ENCODE data around the gene NDUFB2. TPM values are rescaled to one million over a fixed set of nuclear protein-coding genes. Genes with fewer than 3 reads are reported as not detected.
"Not testable (repeated sequence)": the region's sequence is repeated elsewhere in the genome, so short reads cannot be mapped to it uniquely, and the experiment has no call there.

NDUFB2 gene
- total and polyA plus RNA-seq, 2 donors, result 90.2 to 269 TPM

GRCh38 chr7:140689199-140690152, 7.0 kb upstream of the NDUFB2 start:
- no peak overlapping the region for H3K4me3 ChIP-seq (ENCODE audit: low read depth, low read length)
- 92% methylated on average over 16 of the region's 16 CpGs for WGBS
- H3K4me1 ChIP-seq (ENCODE audit: insufficient read depth), result no peaks in the 10 kb centered on the region
- no peak overlapping the region for H3K27ac ChIP-seq (ENCODE audit: low read depth)
- no peak for DNase-seq (ENCODE audit: extremely low spot score)
- H3K36me3 ChIP-seq (ENCODE audit: insufficient read depth), result no peaks in the 10 kb centered on the region

DNA sequence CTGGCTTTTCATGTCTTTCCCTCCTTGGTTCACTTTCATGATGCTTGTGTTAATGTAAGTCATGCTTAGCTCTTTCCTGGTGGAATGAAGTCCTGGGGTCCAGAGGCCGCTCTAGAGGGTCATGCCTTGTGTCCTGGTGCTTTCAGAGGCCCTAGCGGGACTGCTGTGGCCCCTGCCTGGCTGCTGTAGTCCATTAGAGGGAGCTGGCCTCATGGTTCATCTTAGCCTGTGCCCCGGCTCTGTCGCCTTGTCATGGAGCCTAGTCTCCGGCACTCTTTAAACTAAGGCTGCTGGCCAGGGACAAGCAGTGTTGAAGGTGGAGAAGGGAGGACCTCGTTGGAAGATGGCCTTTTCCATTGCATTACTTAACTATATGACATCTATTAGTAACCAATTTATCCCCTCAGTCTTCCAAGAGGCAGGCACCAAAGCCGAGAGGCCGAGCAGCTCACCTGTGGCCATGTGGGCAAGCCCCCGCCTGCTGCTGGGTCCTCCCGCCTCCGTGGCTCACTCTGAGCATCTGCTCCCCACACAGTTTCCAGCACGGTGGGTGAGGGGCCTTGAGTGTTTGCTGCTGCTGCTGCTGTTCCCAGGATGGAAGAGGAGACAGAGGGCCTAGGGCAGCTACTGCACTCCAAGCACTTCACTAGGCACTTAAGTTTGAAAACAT, 5.0 kb upstream of the NDUFB2 start:
- no peak overlapping the region for H3K4me3 ChIP-seq (ENCODE audit: low read depth, low read length)
- no peak overlapping the region for H3K27ac ChIP-seq (ENCODE audit: low read depth)
- H3K36me3 ChIP-seq (ENCODE audit: insufficient read depth), result no peaks in the 10 kb centered on the region
- WGBS, result 89% methylated on average over 12 of the region's 12 CpGs
- DNase-seq (ENCODE audit: extremely low spot score), result no peak
- H3K4me1 ChIP-seq (ENCODE audit: insufficient read depth), result no peaks in the 10 kb centered on the region

- not testable (repeated sequence) for H3K4me3 ChIP-seq (ENCODE audit: low read depth, low read length); H3K36me3 ChIP-seq (ENCODE audit: insufficient read depth); H3K4me1 ChIP-seq (ENCODE audit: insufficient read depth); H3K27ac ChIP-seq (ENCODE audit: low read depth); DNase-seq (ENCODE audit: extremely low spot score)
- WGBS, result 94% methylated on average over 10 of the region's 10 CpGs
Measured at GRCh38 chr7:140693849-140694248, 2.7 kb upstream of the NDUFB2 start.

- Histone ChIP-seq H3K27ac (ENCODE audit: low read depth) (no peak overlapping the region), H3K4me1 (ENCODE audit: insufficient read depth) (no peaks in the 10 kb centered on the region), H3K36me3 (ENCODE audit: insufficient read depth) (no peaks in the 10 kb centered on the region), H3K4me3 (ENCODE audit: low read depth, low read length) (no peak overlapping the region)
- no peak for DNase-seq (ENCODE audit: extremely low spot score)
- WGBS, result 92% methylated on average over 6 of the region's 6 CpGs
Measured at GRCh38 chr7:140694592-140694991, 1.9 kb upstream of the NDUFB2 start.

DNA sequence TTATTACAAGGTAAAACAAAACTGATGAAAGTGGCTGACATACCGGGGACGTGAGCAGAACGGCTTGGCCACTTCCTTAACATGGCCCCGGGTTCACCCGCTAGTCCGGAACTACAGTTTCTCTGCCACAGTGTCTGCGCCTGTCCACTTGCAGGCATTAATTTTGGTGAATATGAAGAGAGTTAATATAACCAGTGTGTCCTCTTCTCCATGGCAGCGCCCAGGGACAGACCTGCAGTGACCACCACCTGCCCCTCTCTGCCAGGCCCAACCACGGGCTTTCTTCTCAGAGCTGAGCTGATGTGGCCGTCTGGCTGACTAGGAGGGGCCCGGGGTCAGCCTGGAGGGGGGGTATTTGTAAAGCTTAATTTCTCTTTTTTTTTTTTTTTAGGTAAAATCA, 1.1 kb upstream of the NDUFB2 start:
- WGBS, result 94% methylated on average over 11 of the region's 11 CpGs

GRCh38 chr7:140696024-140696679, 356 bp upstream of the NDUFB2 start:
- peak overlapping the region; percentile 80 for H3K27ac ChIP-seq (ENCODE audit: low read depth)
- no peaks in the 10 kb centered on the region for H3K4me1 ChIP-seq (ENCODE audit: insufficient read depth)
- no peaks in the 10 kb centered on the region for H3K36me3 ChIP-seq (ENCODE audit: insufficient read depth)
- WGBS, result 17% methylated on average over 23 of the region's 23 CpGs
- peak; percentile 87 for DNase-seq (ENCODE audit: extremely low spot score)
- H3K4me3 ChIP-seq (ENCODE audit: low read depth, low read length), result peak overlapping the region; percentile 82

More for the DNA sequence above, 1.1 kb upstream of the NDUFB2 start:
- Histone ChIP-seq H3K27ac (ENCODE audit: low read depth) (no peak overlapping the region), H3K4me1 (ENCODE audit: insufficient read depth) (no peaks in the 10 kb centered on the region), H3K4me3 (ENCODE audit: low read depth, low read length) (no peak overlapping the region), H3K36me3 (ENCODE audit: insufficient read depth) (no peaks in the 10 kb centered on the region)
- DNase-seq (ENCODE audit: extremely low spot score), result no peak

DNA sequence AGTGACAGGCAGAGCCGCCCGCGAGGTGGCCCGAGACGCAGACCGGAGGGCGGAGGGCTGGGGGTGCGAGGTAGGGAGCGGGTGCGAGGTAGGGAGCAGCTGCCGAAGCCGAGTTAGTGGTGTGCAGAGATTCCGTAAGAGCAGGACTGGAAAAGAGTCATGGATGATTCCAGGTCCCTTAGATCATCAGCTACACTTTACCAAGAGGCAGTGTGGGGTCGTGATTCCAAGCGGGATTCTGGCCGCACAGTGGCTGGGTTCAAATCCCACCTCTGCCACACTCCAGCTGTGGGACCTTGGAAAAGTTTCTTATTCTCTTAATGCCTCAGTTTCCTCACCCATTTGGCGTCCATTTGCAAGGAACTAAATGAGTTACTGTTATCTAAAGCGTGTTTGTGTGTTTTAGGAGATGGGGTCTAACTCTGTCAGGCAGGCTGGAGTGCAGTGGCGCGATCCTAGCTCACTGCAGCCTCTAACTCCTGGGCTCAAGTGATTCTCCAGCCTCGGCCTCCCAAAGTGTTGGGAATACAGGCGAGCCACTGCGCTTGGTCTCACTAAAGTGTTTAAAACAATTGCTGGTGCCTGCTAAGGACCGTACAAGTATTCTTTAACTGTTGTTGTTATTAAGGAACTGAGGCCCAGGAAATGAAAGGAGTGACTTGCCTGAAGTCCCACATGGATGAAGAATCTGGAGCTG, 1.1 kb downstream of the NDUFB2 start:
- H3K36me3 ChIP-seq (ENCODE audit: insufficient read depth), result no peaks in the 10 kb centered on the region
- peak overlapping the region; percentile 82 for H3K4me3 ChIP-seq (ENCODE audit: low read depth, low read length)
- 27% methylated on average over 24 of the region's 24 CpGs for WGBS
- DNase-seq (ENCODE audit: extremely low spot score), result no peak
- peak overlapping the region; percentile 80 for H3K27ac ChIP-seq (ENCODE audit: low read depth)
- no peaks in the 10 kb centered on the region for H3K4me1 ChIP-seq (ENCODE audit: insufficient read depth)

DNA sequence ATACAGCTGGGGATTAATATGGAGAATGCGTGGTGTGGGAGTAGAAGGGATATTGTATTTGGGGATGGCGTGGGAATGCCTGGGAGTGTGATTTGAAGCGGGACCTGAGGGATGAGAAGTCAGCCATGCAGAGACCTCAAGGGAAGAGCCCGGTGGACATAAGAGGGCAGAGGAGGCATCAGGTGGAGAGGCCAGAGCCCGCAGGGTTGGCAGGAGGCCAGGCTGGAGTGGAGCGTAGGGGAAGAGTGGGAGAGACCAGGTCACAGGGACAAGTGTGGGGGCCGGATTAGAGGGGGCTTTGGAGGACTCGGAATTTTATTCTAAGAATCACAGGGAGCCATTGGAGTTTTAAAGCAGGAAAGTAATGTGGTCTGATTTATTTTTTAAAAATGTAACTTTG, 2.0 kb downstream of the NDUFB2 start:
- H3K36me3 ChIP-seq (ENCODE audit: insufficient read depth), result no peaks in the 10 kb centered on the region
- H3K27ac ChIP-seq (ENCODE audit: low read depth), result no peak overlapping the region
- no peak for DNase-seq (ENCODE audit: extremely low spot score)
- WGBS, result 82% methylated on average over 8 of the region's 8 CpGs
- H3K4me1 ChIP-seq (ENCODE audit: insufficient read depth), result no peaks in the 10 kb centered on the region
- no peak overlapping the region for H3K4me3 ChIP-seq (ENCODE audit: low read depth, low read length)

DNA sequence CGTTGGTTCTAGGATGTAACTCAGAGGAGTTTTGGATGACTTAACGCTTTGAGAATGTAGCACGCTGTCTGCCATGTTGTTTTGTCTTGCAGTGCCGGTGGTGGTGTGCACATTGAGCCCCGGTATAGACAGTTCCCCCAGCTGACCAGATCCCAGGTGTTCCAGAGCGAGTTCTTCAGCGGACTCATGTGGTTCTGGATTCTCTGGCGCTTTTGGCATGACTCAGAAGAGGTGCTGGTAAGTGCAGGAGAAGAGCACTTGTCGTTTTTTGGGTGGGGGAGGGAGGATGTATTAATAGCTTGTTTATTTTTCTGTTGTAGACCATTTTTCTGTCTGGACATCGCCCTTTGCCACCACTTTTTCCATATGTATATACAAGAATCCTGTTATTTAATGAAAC, 6.3 kb downstream of the NDUFB2 start:
- H3K36me3 ChIP-seq (ENCODE audit: insufficient read depth), result no peaks in the 10 kb centered on the region
- no peak overlapping the region for H3K27ac ChIP-seq (ENCODE audit: low read depth)
- 90% methylated on average over 10 of the region's 10 CpGs for WGBS
- no peak overlapping the region for H3K4me3 ChIP-seq (ENCODE audit: low read depth, low read length)
- no peaks in the 10 kb centered on the region for H3K4me1 ChIP-seq (ENCODE audit: insufficient read depth)
- no peak for DNase-seq (ENCODE audit: extremely low spot score)

DNA sequence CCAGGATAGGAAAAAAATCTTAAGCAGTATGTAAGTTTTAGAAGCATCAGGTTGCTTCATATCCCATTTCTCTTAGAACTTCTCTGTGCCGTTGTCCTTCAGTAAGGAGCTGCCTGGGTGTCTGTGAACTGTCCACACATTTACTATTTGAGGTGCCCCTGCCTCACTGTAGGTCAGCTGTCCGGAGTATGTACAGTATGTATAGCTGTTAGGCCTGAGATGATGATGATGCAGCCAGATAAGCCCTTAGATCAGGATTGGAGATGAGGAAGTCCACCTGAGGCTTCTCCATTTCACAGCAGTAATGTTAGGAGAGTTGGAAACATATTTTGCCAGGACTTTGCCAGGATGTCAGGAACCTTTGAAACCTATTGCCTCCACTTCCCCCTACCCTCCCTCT, 7.7 kb downstream of the NDUFB2 start:
- H3K4me3 ChIP-seq (ENCODE audit: low read depth, low read length), result no peak overlapping the region
- H3K36me3 ChIP-seq (ENCODE audit: insufficient read depth), result no peaks in the 10 kb centered on the region
- H3K4me1 ChIP-seq (ENCODE audit: insufficient read depth), result no peaks in the 10 kb centered on the region
- no peak overlapping the region for H3K27ac ChIP-seq (ENCODE audit: low read depth)
- no peak for DNase-seq (ENCODE audit: extremely low spot score)
- WGBS, result 88% methylated on average over 2 of the region's 2 CpGs

GRCh38 chr7:140707132-140707531, 10.6 kb downstream of the NDUFB2 start:
- H3K27ac ChIP-seq (ENCODE audit: low read depth), result no peak overlapping the region
- no peaks in the 10 kb centered on the region for H3K4me1 ChIP-seq (ENCODE audit: insufficient read depth)
- H3K36me3 ChIP-seq (ENCODE audit: insufficient read depth), result no peaks in the 10 kb centered on the region
- H3K4me3 ChIP-seq (ENCODE audit: low read depth, low read length), result no peak overlapping the region
- 86% methylated on average over 5 of the region's 5 CpGs for WGBS
- no peak for DNase-seq (ENCODE audit: extremely low spot score)

DNA sequence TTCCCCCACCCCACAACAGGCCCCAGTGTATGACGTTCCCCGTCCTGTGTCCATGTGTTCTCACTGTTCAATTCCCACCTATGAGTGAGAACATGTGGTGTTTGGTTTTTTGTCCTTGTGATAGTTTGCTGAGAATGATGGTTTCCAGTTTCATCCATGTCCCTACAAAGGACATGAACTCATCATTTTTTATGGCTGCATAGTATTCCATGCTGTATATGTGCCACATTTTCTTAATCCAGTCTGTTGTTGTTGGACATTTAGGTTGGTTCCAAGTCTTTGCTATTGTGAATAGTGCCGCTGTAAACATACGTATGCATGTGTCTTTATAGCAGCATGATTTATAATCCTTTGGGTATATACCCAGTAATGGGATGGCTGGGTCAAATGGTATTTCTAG, 12.3 kb downstream of the NDUFB2 start:
- H3K4me3 ChIP-seq (ENCODE audit: low read depth, low read length); H3K27ac ChIP-seq (ENCODE audit: low read depth); H3K4me1 ChIP-seq (ENCODE audit: insufficient read depth); DNase-seq (ENCODE audit: extremely low spot score); H3K36me3 ChIP-seq (ENCODE audit: insufficient read depth): not testable (repeated sequence)
- 94% methylated on average over 4 of the region's 4 CpGs for WGBS

DNA sequence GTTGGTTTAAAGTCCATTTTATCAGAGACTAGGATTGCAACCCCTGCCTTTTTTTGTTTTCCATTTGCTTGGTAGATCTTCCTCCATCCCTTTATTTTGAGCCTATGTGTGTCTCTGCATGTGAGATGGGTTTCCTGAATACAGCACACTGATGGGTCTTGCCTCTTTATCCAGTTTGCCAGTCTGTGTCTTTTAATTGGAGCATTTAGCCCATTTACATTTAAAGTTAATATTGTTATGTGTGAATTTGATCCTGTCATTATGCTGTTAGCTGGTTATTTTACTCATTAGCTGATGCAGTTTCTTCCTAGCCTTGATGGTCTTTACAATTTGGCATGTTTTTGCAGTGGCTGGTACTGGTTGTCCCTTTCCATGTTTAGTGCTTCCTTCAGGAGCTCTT, 15.9 kb downstream of the NDUFB2 start:
- not testable (repeated sequence) for DNase-seq (ENCODE audit: extremely low spot score); H3K4me1 ChIP-seq (ENCODE audit: insufficient read depth); H3K4me3 ChIP-seq (ENCODE audit: low read depth, low read length); H3K36me3 ChIP-seq (ENCODE audit: insufficient read depth); H3K27ac ChIP-seq (ENCODE audit: low read depth)

Data from urinary bladder (tissue), 4 donors.